ENCODE measurements around the gene FOXD4L5.
"Not testable (repeated sequence)": the region's sequence is repeated elsewhere in the genome, so short reads cannot be mapped to it uniquely, and the experiment has no call there.

- TF ChIP-seq CTCF, EP300 (IDR thresholded peaks at IDR 0.05): not testable (repeated sequence)
These were observed 2.0 kb downstream of the FOXD4L5 start for GRCh38 chr9:65282976-65283375.
